Activated T-cell treated with anti-CD3 and anti-CD28 coated beads, Interleukin-2, amount 50 U/mL, for 24 hours (primary cell): ENCODE data around the gene PHACTR4.
"Not testable (repeated sequence)": the region's sequence is repeated elsewhere in the genome, so short reads cannot be mapped to it uniquely, and the experiment has no call there.

ENCODE experiments used
- DNase-seq: peaks from one replicate; pipeline ENCODE4 v3.0.0-alpha.2; 2020
- H3K27ac Mint-ChIP-seq: 2 replicates; pipeline ENCODE4 v1.8.0; 2020; ENCODE audit warnings: mild to moderate bottlenecking, mixed read lengths
- H3K27me3 Mint-ChIP-seq: 2 replicates; pipeline ENCODE4 v1.8.0; 2020; ENCODE audit warnings: mixed read lengths
- H3K36me3 Mint-ChIP-seq: 2 replicates; pipeline ENCODE4 v1.8.0; 2020; ENCODE audit warnings: low read depth, mixed read lengths
- H3K4me1 Mint-ChIP-seq: 2 replicates; pipeline ENCODE4 v1.8.0; 2020; ENCODE audit warnings: low read depth, mixed read lengths
- H3K4me3 Mint-ChIP-seq: 2 replicates; pipeline ENCODE4 v1.8.0; 2020; ENCODE audit warnings: mild to moderate bottlenecking, moderate library complexity, mixed read lengths
- H3K9me3 Mint-ChIP-seq: 2 replicates; pipeline ENCODE4 v1.8.0; 2020; ENCODE audit warnings: mixed read lengths

PHACTR4 gene

GRCh38 chr1:28354121-28354520 is 15.4 kb upstream of the PHACTR4 start:
- DNase-seq = no peak
- H3K27me3 Mint-ChIP-seq = no peaks in the 10 kb centered on the region
- H3K9me3 Mint-ChIP-seq = no peaks in the 10 kb centered on the region
- H3K36me3 Mint-ChIP-seq = no peaks in the 10 kb centered on the region
- H3K4me1 Mint-ChIP-seq = no peaks in the 10 kb centered on the region
- no peak overlapping the region for H3K27ac Mint-ChIP-seq
- no peak overlapping the region for H3K4me3 Mint-ChIP-seq

DNA sequence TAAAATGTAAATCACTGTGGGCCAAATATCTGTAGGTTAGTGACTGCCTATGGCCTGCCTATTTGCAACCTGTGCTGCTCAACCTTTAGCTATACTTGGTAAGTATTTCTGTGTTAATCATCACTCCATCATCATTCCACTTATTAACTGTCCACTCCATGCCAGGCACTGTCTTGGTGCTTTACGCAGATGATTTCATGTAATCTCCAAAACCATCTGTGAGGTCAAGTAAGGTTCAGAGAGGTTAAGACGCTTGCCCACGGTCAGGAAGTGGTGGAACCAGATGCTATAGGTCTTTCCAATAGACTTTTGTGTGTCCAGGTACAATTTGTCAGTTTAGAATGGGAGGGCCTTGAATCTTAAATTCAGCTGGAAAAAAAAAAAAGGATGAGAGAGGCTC is 10.8 kb upstream of the PHACTR4 start:
- Mint-ChIP-seq H3K27ac (no peak overlapping the region), H3K9me3 (no peaks in the 10 kb centered on the region), H3K4me3 (no peak overlapping the region), H3K36me3 (no peaks in the 10 kb centered on the region), H3K27me3 (no peaks in the 10 kb centered on the region), H3K4me1 (no peaks in the 10 kb centered on the region)
- DNase-seq = no peak

DNA sequence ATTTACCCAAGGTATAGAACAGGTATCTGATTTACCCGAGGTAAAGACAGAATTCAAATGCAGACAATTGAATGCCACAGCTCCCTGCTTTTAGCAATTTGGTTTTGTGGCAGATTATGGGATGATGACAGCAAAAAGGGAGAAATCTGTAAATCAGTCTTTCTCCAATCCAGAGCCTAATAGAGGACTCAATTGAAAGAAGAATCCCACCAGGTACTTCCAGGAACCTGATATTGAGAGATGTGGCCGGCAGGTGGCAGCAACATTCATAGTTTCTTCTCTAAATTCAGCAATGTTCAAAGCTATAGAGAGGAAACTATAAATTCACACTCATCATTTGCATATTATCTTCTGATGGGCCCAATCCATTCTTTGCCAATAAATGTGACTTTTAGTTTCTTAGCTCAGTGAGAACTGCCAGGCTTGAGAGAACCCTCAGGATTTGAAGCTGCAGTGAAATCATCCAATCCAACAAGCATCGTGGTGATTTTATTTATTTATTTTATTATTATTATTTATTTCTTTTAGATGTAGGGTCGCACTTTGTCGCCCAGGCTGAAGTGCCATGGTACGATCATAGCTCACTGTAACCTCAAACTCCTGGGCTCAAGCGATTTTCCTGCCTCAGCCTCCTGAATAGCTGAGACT is 9.8 kb upstream of the PHACTR4 start:
- Mint-ChIP-seq H3K4me3 (no peak overlapping the region), H3K9me3 (no peaks in the 10 kb centered on the region), H3K4me1 (no peaks in the 10 kb centered on the region), H3K36me3 (no peaks in the 10 kb centered on the region), H3K27me3 (no peaks in the 10 kb centered on the region), H3K27ac (no peak overlapping the region)
- peak; percentile 77 for DNase-seq

- H3K27me3 Mint-ChIP-seq = no peaks in the 10 kb centered on the region
- peaks cover 3% of the 10 kb centered on the region for H3K36me3 Mint-ChIP-seq
- H3K9me3 Mint-ChIP-seq = no peaks in the 10 kb centered on the region
- peaks cover 10% of the 10 kb centered on the region for H3K4me1 Mint-ChIP-seq
- no peak for DNase-seq
- H3K4me3 Mint-ChIP-seq = no peak overlapping the region
- no peak overlapping the region for H3K27ac Mint-ChIP-seq
These were observed 4.7 kb upstream of the PHACTR4 start for GRCh38 chr1:28364888-28365287.

- no peak for DNase-seq
- no peaks in the 10 kb centered on the region for H3K9me3 Mint-ChIP-seq
- H3K4me3 Mint-ChIP-seq = no peak overlapping the region
These were observed 3.7 kb upstream of the PHACTR4 start for GRCh38 chr1:28365864-28366263.

DNA sequence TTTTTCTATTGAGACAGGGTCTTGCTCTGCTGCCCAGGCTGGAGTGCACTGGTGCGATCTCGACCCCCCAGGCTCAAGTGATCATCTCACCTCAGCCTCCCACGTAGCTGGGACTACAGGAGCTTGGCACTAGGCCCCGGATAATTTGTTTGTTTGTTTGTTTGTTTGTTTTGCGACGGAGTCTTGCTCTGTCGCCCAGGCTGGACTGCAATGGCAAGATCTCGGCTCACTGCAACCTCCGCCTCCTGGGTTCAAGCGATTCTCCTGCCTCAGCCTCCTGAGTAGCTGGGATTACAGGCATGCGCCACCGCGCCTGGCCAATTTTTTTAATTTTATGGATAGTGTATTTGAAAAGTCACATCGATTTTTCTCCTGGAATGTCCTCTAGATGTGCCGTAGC is 932 bp upstream of the PHACTR4 start:
- not testable (repeated sequence) for H3K27me3 Mint-ChIP-seq, H3K9me3 Mint-ChIP-seq, DNase-seq
- H3K27ac Mint-ChIP-seq = peak overlapping the region; percentile 94
- H3K36me3 Mint-ChIP-seq = peaks cover 19% of the 10 kb centered on the region
- H3K4me3 Mint-ChIP-seq = peak overlapping the region; percentile 96
- peaks cover 26% of the 10 kb centered on the region for H3K4me1 Mint-ChIP-seq

More at GRCh38 chr1:28365864-28366263, 3.7 kb upstream of the PHACTR4 start:
- peaks cover 19% of the 10 kb centered on the region for H3K4me1 Mint-ChIP-seq
- no peak overlapping the region for H3K27ac Mint-ChIP-seq
- H3K27me3 Mint-ChIP-seq = no peaks in the 10 kb centered on the region
- peaks cover 12% of the 10 kb centered on the region for H3K36me3 Mint-ChIP-seq

- H3K4me3 Mint-ChIP-seq = peak overlapping the region; percentile 96
- DNase-seq = no peak
- H3K27me3 Mint-ChIP-seq = no peaks in the 10 kb centered on the region
- peaks cover 37% of the 10 kb centered on the region for H3K4me1 Mint-ChIP-seq
- H3K27ac Mint-ChIP-seq = peak overlapping the region; percentile 95
- no peaks in the 10 kb centered on the region for H3K9me3 Mint-ChIP-seq
- peaks cover 30% of the 10 kb centered on the region for H3K36me3 Mint-ChIP-seq
These were observed 884 bp downstream of the PHACTR4 start for GRCh38 chr1:28370239-28371009.

DNA sequence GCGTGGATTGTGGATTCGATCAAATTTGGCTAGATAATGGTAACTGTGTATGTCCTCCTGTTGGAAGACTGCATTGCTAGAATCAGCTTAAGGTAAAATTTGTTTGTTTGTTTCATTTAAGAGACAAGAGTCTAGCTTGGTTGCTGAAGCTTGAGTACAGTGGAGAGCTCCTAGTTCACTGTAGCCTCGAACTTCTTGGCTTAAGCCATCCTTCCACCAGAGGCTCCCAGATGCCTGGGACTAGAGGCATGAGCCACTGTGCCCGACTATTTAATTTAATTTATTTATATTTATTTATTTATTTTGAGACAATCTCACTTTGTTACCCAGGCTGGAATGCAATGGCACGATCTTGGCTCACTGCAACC is 1.5 kb downstream of the PHACTR4 start:
- no peak for DNase-seq
- Mint-ChIP-seq H3K4me1 (peaks cover 37% of the 10 kb centered on the region), H3K27me3 (no peaks in the 10 kb centered on the region), H3K4me3 (peak overlapping the region; percentile 96), H3K9me3 (no peaks in the 10 kb centered on the region), H3K36me3 (peaks cover 31% of the 10 kb centered on the region), H3K27ac (peak overlapping the region; percentile 95)

- H3K27ac Mint-ChIP-seq, H3K27me3 Mint-ChIP-seq, H3K4me3 Mint-ChIP-seq, DNase-seq, H3K9me3 Mint-ChIP-seq: not testable (repeated sequence)
- Mint-ChIP-seq H3K4me1 (peaks cover 34% of the 10 kb centered on the region), H3K36me3 (peaks cover 33% of the 10 kb centered on the region)
These were observed 3.9 kb downstream of the PHACTR4 start for GRCh38 chr1:28373450-28373849.

GRCh38 chr1:28374297-28374696 is 4.8 kb downstream of the PHACTR4 start:
- no peaks in the 10 kb centered on the region for H3K9me3 Mint-ChIP-seq
- H3K36me3 Mint-ChIP-seq = peaks cover 35% of the 10 kb centered on the region
- DNase-seq = no peak
- H3K27me3 Mint-ChIP-seq = no peaks in the 10 kb centered on the region
- peaks cover 31% of the 10 kb centered on the region for H3K4me1 Mint-ChIP-seq
- H3K27ac Mint-ChIP-seq = peak overlapping the region; percentile 37
- no peak overlapping the region for H3K4me3 Mint-ChIP-seq

DNA sequence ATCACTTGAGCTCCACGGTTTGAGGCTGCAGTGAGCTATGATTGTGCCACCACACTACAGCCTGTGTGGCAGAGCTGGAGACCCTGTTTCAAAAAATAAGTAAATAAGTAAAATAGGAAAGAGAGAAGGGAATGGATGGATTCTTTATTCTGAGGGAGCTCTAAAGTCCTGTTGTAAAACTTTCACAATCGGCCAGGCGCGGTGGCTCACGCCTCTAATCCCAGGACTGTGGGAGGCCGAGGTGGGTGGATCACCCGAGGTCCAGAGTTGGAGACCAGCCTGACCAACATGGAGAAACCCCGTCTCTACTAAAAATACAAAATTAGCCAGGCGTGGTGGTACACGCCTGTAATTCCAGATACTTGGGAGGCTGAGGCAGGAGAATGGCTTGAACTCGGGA is 6.1 kb downstream of the PHACTR4 start:
- not testable (repeated sequence) for H3K9me3 Mint-ChIP-seq, H3K27me3 Mint-ChIP-seq, DNase-seq, H3K27ac Mint-ChIP-seq, H3K4me3 Mint-ChIP-seq
- peaks cover 30% of the 10 kb centered on the region for H3K36me3 Mint-ChIP-seq
- peaks cover 28% of the 10 kb centered on the region for H3K4me1 Mint-ChIP-seq

- H3K4me1 Mint-ChIP-seq = peaks cover 27% of the 10 kb centered on the region
- H3K4me3 Mint-ChIP-seq = not testable (repeated sequence)
These were observed 6.7 kb downstream of the PHACTR4 start for GRCh38 chr1:28376195-28376594.

DNA sequence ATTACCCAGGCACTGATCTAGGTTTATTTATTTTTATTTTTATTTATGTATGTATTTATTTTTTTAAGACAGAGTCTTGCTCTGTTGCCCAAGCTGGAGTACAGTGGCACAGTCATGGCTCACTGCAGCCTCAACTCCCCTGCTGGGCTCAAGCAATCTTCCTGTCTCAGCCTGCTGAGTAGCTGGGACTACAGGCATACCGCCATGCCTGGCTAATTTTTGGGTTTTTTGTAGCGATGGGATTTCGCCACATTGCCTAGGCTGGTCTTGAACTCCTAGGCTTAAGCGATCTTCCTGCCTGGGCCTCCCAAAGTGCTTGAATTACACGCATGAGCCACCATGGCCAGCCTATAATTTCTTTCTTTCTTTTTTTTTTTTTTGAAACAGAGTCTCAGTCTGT is 9.4 kb downstream of the PHACTR4 start:
- no peak overlapping the region for H3K27ac Mint-ChIP-seq
- H3K27me3 Mint-ChIP-seq = no peaks in the 10 kb centered on the region
- H3K9me3 Mint-ChIP-seq = peaks cover 6% of the 10 kb centered on the region
- no peak overlapping the region for H3K4me3 Mint-ChIP-seq
- no peak for DNase-seq
- peaks cover 38% of the 10 kb centered on the region for H3K36me3 Mint-ChIP-seq
- peaks cover 33% of the 10 kb centered on the region for H3K4me1 Mint-ChIP-seq

More at GRCh38 chr1:28376195-28376594, 6.7 kb downstream of the PHACTR4 start:
- not testable (repeated sequence) for H3K27ac Mint-ChIP-seq, H3K9me3 Mint-ChIP-seq, DNase-seq, H3K27me3 Mint-ChIP-seq
- peaks cover 29% of the 10 kb centered on the region for H3K36me3 Mint-ChIP-seq

GRCh38 chr1:28380394-28380793 is 10.9 kb downstream of the PHACTR4 start:
- Mint-ChIP-seq H3K27me3 (no peaks in the 10 kb centered on the region), H3K9me3 (peaks cover 9% of the 10 kb centered on the region), H3K36me3 (peaks cover 36% of the 10 kb centered on the region), H3K4me1 (peaks cover 28% of the 10 kb centered on the region), H3K4me3 (no peak overlapping the region), H3K27ac (no peak overlapping the region)
- DNase-seq = no peak

GRCh38 chr1:28383785-28384184 is 14.2 kb downstream of the PHACTR4 start:
- Mint-ChIP-seq H3K36me3 (peaks cover 37% of the 10 kb centered on the region), H3K4me1 (peaks cover 37% of the 10 kb centered on the region)
- not testable (repeated sequence) for H3K27me3 Mint-ChIP-seq, H3K27ac Mint-ChIP-seq, H3K9me3 Mint-ChIP-seq, H3K4me3 Mint-ChIP-seq, DNase-seq
